ENCODE results near the gene ZDHHC11.
A peak's percentile ranks its signal among the peaks of the same experiment; 100 is the strongest.
"Not testable (repeated sequence)": the region's sequence is repeated elsewhere in the genome, so short reads cannot be mapped to it uniquely, and the experiment has no call there.

DNA sequence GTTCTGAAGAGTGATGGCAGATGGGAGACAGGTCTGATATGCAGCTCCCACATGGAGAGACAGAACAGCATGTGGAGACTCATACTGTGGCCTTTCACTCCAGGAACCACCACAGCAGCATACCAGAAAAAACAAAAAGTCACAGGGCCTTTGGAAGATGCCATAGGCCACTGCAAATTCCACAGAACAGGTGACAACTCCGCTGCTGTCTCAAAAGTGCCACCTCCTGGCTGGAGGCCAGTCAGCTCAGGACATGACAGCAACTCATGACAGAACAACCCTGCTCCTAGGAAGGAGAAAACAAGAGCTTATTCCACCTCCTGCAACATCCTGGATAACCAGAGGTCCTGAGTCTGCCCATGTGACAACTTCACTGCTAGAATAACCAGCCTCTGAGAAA, 25.2 kb downstream of the ZDHHC11 start:
- not testable (repeated sequence) for TF ChIP-seq EZH2 (IDR thresholded peaks at IDR 0.05; ENCODE audit: borderline replicate concordance); EZH2phosphoT487 (IDR thresholded peaks at IDR 0.05; ENCODE audit: low read depth, severe bottlenecking, unreplicated experiment)
- TF ChIP-seq, protein P1, sequence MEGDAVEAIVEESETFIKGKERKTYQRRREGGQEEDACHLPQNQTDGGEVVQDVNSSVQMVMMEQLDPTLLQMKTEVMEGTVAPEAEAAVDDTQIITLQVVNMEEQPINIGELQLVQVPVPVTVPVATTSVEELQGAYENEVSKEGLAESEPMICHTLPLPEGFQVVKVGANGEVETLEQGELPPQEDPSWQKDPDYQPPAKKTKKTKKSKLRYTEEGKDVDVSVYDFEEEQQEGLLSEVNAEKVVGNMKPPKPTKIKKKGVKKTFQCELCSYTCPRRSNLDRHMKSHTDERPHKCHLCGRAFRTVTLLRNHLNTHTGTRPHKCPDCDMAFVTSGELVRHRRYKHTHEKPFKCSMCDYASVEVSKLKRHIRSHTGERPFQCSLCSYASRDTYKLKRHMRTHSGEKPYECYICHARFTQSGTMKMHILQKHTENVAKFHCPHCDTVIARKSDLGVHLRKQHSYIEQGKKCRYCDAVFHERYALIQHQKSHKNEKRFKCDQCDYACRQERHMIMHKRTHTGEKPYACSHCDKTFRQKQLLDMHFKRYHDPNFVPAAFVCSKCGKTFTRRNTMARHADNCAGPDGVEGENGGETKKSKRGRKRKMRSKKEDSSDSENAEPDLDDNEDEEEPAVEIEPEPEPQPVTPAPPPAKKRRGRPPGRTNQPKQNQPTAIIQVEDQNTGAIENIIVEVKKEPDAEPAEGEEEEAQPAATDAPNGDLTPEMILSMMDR (IDR thresholded peaks at IDR 0.05; ENCODE audit: poor library complexity), result peak; percentile 7
